Measurements from ENCODE around the gene PGAP6. TPM values are rescaled to one million over a fixed set of nuclear protein-coding genes. Genes with fewer than 3 reads are reported as not detected.
A peak's percentile ranks its signal among the peaks of the same experiment; 100 is the strongest.

Gene PGAP6
- total and polyA plus RNA-seq, 9 of the 15 experiments (the other 6 are each of a cell fraction or from before 2014, with no cell fraction given): 0.45 to 50.2 (median 39.3) TPM

DNA sequence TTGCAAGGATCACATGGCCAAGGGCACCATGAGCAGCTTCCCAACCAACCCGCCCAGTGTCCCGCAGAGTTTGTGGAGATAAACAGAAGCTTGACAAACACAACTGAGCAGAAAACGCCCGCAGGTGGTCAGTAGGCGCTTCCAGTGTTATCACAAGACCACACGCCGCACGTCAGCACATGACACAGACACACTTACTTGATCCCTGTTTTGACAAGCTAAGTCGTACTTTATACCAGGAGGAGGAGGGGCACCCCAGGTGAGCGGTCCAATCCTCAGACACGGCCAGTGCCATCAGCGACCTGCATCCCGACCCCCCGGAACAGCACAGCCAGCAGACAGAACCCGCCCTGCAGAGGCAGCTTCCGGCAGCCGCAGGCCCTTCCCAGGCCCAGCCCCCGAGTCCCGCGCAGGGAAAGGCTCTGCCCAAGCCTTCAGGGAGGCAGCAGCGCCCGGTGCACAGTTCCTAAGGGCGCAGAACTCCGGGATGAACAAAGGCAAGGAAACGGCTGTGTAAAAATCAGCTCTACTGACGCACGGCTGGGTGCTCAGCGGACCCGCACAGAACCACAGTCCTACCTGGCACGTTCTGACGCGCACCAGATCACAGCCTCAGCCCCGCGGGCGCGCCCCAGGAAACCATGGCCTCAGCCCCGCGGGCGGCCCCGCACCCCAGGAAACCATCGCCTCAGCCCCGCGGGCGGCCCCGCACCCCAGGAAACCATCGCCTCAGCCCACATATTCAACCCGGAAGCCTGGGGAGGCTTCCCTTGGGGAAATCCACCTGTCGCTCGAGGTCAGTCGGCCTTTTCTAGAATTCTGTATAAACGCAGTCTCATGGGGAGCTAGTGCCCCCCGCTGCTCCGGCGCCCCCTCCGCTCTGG is 57.1 kb downstream of the PGAP6 start (continued):
- TF ChIP-seq, protein P1, sequence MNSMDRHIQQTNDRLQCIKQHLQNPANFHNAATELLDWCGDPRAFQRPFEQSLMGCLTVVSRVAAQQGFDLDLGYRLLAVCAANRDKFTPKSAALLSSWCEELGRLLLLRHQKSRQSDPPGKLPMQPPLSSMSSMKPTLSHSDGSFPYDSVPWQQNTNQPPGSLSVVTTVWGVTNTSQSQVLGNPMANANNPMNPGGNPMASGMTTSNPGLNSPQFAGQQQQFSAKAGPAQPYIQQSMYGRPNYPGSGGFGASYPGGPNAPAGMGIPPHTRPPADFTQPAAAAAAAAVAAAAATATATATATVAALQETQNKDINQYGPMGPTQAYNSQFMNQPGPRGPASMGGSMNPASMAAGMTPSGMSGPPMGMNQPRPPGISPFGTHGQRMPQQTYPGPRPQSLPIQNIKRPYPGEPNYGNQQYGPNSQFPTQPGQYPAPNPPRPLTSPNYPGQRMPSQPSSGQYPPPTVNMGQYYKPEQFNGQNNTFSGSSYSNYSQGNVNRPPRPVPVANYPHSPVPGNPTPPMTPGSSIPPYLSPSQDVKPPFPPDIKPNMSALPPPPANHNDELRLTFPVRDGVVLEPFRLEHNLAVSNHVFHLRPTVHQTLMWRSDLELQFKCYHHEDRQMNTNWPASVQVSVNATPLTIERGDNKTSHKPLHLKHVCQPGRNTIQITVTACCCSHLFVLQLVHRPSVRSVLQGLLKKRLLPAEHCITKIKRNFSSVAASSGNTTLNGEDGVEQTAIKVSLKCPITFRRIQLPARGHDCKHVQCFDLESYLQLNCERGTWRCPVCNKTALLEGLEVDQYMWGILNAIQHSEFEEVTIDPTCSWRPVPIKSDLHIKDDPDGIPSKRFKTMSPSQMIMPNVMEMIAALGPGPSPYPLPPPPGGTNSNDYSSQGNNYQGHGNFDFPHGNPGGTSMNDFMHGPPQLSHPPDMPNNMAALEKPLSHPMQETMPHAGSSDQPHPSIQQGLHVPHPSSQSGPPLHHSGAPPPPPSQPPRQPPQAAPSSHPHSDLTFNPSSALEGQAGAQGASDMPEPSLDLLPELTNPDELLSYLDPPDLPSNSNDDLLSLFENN (IDR thresholded peaks at IDR 0.05; ENCODE audit: low read depth in 2 of 2, low read length in 2 of 2): peak in 1 of 2 experiments; percentile 65; a peak in 1 of 4 replicates
- no peak for TF ChIP-seq ZNF263 (CRISPR knock-in tag; IDR thresholded peaks at IDR 0.05; ENCODE audit: borderline replicate concordance)
- TF ChIP-seq, protein P2, sequence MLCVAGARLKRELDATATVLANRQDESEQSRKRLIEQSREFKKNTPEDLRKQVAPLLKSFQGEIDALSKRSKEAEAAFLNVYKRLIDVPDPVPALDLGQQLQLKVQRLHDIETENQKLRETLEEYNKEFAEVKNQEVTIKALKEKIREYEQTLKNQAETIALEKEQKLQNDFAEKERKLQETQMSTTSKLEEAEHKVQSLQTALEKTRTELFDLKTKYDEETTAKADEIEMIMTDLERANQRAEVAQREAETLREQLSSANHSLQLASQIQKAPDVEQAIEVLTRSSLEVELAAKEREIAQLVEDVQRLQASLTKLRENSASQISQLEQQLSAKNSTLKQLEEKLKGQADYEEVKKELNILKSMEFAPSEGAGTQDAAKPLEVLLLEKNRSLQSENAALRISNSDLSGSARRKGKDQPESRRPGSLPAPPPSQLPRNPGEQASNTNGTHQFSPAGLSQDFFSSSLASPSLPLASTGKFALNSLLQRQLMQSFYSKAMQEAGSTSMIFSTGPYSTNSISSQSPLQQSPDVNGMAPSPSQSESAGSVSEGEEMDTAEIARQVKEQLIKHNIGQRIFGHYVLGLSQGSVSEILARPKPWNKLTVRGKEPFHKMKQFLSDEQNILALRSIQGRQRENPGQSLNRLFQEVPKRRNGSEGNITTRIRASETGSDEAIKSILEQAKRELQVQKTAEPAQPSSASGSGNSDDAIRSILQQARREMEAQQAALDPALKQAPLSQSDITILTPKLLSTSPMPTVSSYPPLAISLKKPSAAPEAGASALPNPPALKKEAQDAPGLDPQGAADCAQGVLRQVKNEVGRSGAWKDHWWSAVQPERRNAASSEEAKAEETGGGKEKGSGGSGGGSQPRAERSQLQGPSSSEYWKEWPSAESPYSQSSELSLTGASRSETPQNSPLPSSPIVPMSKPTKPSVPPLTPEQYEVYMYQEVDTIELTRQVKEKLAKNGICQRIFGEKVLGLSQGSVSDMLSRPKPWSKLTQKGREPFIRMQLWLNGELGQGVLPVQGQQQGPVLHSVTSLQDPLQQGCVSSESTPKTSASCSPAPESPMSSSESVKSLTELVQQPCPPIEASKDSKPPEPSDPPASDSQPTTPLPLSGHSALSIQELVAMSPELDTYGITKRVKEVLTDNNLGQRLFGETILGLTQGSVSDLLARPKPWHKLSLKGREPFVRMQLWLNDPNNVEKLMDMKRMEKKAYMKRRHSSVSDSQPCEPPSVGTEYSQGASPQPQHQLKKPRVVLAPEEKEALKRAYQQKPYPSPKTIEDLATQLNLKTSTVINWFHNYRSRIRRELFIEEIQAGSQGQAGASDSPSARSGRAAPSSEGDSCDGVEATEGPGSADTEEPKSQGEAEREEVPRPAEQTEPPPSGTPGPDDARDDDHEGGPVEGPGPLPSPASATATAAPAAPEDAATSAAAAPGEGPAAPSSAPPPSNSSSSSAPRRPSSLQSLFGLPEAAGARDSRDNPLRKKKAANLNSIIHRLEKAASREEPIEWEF (CRISPR knock-in tag; IDR thresholded peaks at IDR 0.05): peak; percentile 36; the same call in 1 of the 2 replicates
- TF ChIP-seq, protein P3, sequence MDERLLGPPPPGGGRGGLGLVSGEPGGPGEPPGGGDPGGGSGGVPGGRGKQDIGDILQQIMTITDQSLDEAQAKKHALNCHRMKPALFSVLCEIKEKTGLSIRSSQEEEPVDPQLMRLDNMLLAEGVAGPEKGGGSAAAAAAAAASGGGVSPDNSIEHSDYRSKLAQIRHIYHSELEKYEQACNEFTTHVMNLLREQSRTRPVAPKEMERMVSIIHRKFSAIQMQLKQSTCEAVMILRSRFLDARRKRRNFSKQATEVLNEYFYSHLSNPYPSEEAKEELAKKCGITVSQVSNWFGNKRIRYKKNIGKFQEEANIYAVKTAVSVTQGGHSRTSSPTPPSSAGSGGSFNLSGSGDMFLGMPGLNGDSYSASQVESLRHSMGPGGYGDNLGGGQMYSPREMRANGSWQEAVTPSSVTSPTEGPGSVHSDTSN (CRISPR knock-in tag; IDR thresholded peaks at IDR 0.05; ENCODE audit: low read depth): no peak
- TF ChIP-seq, protein P3 (tag; conservative IDR thresholded peaks at IDR 0.05; ENCODE audit: low read depth): peak; percentile 70
- TF ChIP-seq, protein P4, sequence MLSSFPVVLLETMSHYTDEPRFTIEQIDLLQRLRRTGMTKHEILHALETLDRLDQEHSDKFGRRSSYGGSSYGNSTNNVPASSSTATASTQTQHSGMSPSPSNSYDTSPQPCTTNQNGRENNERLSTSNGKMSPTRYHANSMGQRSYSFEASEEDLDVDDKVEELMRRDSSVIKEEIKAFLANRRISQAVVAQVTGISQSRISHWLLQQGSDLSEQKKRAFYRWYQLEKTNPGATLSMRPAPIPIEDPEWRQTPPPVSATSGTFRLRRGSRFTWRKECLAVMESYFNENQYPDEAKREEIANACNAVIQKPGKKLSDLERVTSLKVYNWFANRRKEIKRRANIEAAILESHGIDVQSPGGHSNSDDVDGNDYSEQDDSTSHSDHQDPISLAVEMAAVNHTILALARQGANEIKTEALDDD (IDR thresholded peaks at IDR 0.05): peak; percentile 56; the same call in 1 of the 2 replicates
- TF ChIP-seq, protein P5, sequence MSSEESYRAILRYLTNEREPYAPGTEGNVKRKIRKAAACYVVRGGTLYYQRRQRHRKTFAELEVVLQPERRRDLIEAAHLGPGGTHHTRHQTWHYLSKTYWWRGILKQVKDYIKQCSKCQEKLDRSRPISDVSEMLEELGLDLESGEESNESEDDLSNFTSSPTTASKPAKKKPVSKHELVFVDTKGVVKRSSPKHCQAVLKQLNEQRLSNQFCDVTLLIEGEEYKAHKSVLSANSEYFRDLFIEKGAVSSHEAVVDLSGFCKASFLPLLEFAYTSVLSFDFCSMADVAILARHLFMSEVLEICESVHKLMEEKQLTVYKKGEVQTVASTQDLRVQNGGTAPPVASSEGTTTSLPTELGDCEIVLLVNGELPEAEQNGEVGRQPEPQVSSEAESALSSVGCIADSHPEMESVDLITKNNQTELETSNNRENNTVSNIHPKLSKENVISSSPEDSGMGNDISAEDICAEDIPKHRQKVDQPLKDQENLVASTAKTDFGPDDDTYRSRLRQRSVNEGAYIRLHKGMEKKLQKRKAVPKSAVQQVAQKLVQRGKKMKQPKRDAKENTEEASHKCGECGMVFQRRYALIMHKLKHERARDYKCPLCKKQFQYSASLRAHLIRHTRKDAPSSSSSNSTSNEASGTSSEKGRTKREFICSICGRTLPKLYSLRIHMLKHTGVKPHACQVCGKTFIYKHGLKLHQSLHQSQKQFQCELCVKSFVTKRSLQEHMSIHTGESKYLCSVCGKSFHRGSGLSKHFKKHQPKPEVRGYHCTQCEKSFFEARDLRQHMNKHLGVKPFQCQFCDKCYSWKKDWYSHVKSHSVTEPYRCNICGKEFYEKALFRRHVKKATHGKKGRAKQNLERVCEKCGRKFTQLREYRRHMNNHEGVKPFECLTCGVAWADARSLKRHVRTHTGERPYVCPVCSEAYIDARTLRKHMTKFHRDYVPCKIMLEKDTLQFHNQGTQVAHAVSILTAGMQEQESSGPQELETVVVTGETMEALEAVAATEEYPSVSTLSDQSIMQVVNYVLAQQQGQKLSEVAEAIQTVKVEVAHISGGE (CRISPR knock-in tag; IDR thresholded peaks at IDR 0.05): peak in 1 of 3 experiments; percentile 65; a peak in 2 of 6 replicates

Data from K562 (cell line).